ENCODE measurements around the gene TMEM42.
"Not testable (repeated sequence)": the region's sequence is repeated elsewhere in the genome, so short reads cannot be mapped to it uniquely, and the experiment has no call there.

- TF ChIP-seq POLR2AphosphoS5, CTCF (IDR thresholded peaks at IDR 0.05): not testable (repeated sequence)
These were observed 40.5 kb upstream of the TMEM42 start for GRCh38 chr3:44821206-44821605.
